ENCODE measurements around the gene ECT2. TPM values are rescaled to one million over a fixed set of nuclear protein-coding genes. Genes with fewer than 3 reads are reported as not detected.

The ECT2 gene
- total RNA-seq, 1 donor from 2014 or later: 20.9 TPM

- no peak for TF ChIP-seq CTCF (IDR thresholded peaks at IDR 0.05; ENCODE audit: unreplicated experiment)
- no peak for DNase-seq (ENCODE audit: low spot score in 2 of 2, unreplicated experiment in 2 of 2)
- peaks cover 8% of the 10 kb centered on the region for H3K27me3 Mint-ChIP-seq (ENCODE audit: low read depth)
- no peaks in the 10 kb centered on the region for H3K36me3 Mint-ChIP-seq
- no peak overlapping the region for H3K27ac Mint-ChIP-seq
- H3K4me1 Mint-ChIP-seq: peaks cover 4% of the 10 kb centered on the region
- H3K4me3 Mint-ChIP-seq: no peak overlapping the region
- H3K9me3 Mint-ChIP-seq: no peaks in the 10 kb centered on the region
These were observed 90.4 kb downstream of the ECT2 start for GRCh38 chr3:172840913-172841312.

GRCh38 chr3:172844428-172844827 lies 93.9 kb downstream of the ECT2 start:
- Mint-ChIP-seq H3K27ac (no peak overlapping the region), H3K4me1 (peaks cover 11% of the 10 kb centered on the region), H3K36me3 (no peaks in the 10 kb centered on the region), H3K27me3 (ENCODE audit: low read depth) (peaks cover 5% of the 10 kb centered on the region), H3K9me3 (no peaks in the 10 kb centered on the region), H3K4me3 (no peak overlapping the region)
- TF ChIP-seq CTCF (IDR thresholded peaks at IDR 0.05; ENCODE audit: unreplicated experiment): no peak
- no peak for DNase-seq (ENCODE audit: low spot score in 2 of 2, unreplicated experiment in 2 of 2)

- Mint-ChIP-seq H3K4me3 (no peak overlapping the region), H3K9me3 (no peaks in the 10 kb centered on the region), H3K36me3 (no peaks in the 10 kb centered on the region), H3K27me3 (ENCODE audit: low read depth) (peaks cover 4% of the 10 kb centered on the region), H3K27ac (no peak overlapping the region), H3K4me1 (peaks cover 11% of the 10 kb centered on the region)
- no peak for DNase-seq (ENCODE audit: low spot score in 2 of 2, unreplicated experiment in 2 of 2)
- TF ChIP-seq CTCF (IDR thresholded peaks at IDR 0.05; ENCODE audit: unreplicated experiment): no peak
These were observed 95.6 kb downstream of the ECT2 start for GRCh38 chr3:172846103-172846561.

- H3K36me3 Mint-ChIP-seq: no peaks in the 10 kb centered on the region
- no peak for DNase-seq (ENCODE audit: low spot score in 2 of 2, unreplicated experiment in 2 of 2)
- H3K4me3 Mint-ChIP-seq: no peak overlapping the region
- no peak overlapping the region for H3K27ac Mint-ChIP-seq
- peaks cover 11% of the 10 kb centered on the region for H3K4me1 Mint-ChIP-seq
- peaks cover 2% of the 10 kb centered on the region for H3K27me3 Mint-ChIP-seq (ENCODE audit: low read depth)
- H3K9me3 Mint-ChIP-seq: no peaks in the 10 kb centered on the region
- no peak for TF ChIP-seq CTCF (IDR thresholded peaks at IDR 0.05; ENCODE audit: unreplicated experiment)
These were observed 96.2 kb downstream of the ECT2 start for GRCh38 chr3:172846706-172847105.

- no peak for TF ChIP-seq CTCF (IDR thresholded peaks at IDR 0.05; ENCODE audit: unreplicated experiment)
- Mint-ChIP-seq H3K4me3 (no peak overlapping the region), H3K27ac (no peak overlapping the region), H3K9me3 (no peaks in the 10 kb centered on the region), H3K27me3 (ENCODE audit: low read depth) (peaks cover 2% of the 10 kb centered on the region), H3K36me3 (no peaks in the 10 kb centered on the region), H3K4me1 (peaks cover 11% of the 10 kb centered on the region)
- DNase-seq (ENCODE audit: low spot score in 2 of 2, unreplicated experiment in 2 of 2): no peak
These were observed 96.8 kb downstream of the ECT2 start for GRCh38 chr3:172847292-172847691.

- H3K4me3 Mint-ChIP-seq: no peak overlapping the region
- no peak for TF ChIP-seq CTCF (IDR thresholded peaks at IDR 0.05; ENCODE audit: unreplicated experiment)
- H3K4me1 Mint-ChIP-seq: peaks cover 11% of the 10 kb centered on the region
- no peaks in the 10 kb centered on the region for H3K36me3 Mint-ChIP-seq
- no peaks in the 10 kb centered on the region for H3K9me3 Mint-ChIP-seq
- H3K27me3 Mint-ChIP-seq (ENCODE audit: low read depth): no peaks in the 10 kb centered on the region
- DNase-seq (ENCODE audit: low spot score in 2 of 2, unreplicated experiment in 2 of 2): no peak
- no peak overlapping the region for H3K27ac Mint-ChIP-seq
These were observed 98.4 kb downstream of the ECT2 start for GRCh38 chr3:172848910-172849309.
